ENCODE measurements around the gene SULT1C4.

GRCh38 chr2:108392029-108392428 is 14.3 kb downstream of the SULT1C4 start:
- TF ChIP-seq CTCF (IDR thresholded peaks at IDR 0.05; ENCODE audit: low read depth, low read length, poor library complexity, severe bottlenecking) (no peak), EZH2phosphoT487 (IDR thresholded peaks at IDR 0.05; ENCODE audit: borderline replicate concordance, low read length) (no peak)

All from DOHH2 (cell line).